Gastrocnemius medialis (tissue), 4 donors: ENCODE results near the gene AIFM2. TPM values are rescaled to one million over a fixed set of nuclear protein-coding genes. Genes with fewer than 3 reads are reported as not detected.
A peak's percentile ranks its signal among the peaks of the same experiment; 100 is the strongest.
"Not testable (repeated sequence)": the region's sequence is repeated elsewhere in the genome, so short reads cannot be mapped to it uniquely, and the experiment has no call there.

ENCODE experiments used
- ATAC-seq, 2 donors: fragments of 150-250 bp; one replicate each; pipeline ENCODE4 v1.9.1; 2016
- DNase-seq, 2 donors: peaks; one replicate each; pipeline ENCODE4 v3.0.0-alpha.2; 2019
- H3K27ac ChIP-seq, 4 donors: fragments of 200-600 bp; sonication (generic); 1 replicate in 1 of 4; 2 replicates in 3 of 4; pipeline ENCODE4 v1.5.1; 2016 to 2018; ENCODE audit warnings: mild to moderate bottlenecking in 2 of 4, moderate library complexity in 1 of 4
- H3K27me3 ChIP-seq, 3 donors: fragments of 200-600 bp; sonication (generic) in 2 of 3; 1 replicate in 1 of 3; 2 replicates in 2 of 3; pipeline versions ENCODE4 v1.5.1 to v1.6.0; 2016 to 2019; ENCODE audit warnings: mild to moderate bottlenecking in 1 of 3, moderate library complexity in 1 of 3
- H3K36me3 ChIP-seq, 2 donors: fragments of 200-600 bp; sonication (generic) in 1 of 2; one replicate each; pipeline ENCODE4 v1.5.1; 2017 to 2018
- H3K4me1 ChIP-seq, 2 donors: fragments of 200-600 bp; sonication (generic) in 1 of 2; one replicate each; pipeline ENCODE4 v1.5.1; 2016 to 2017; ENCODE audit warnings: mild to moderate bottlenecking in 2 of 2
- H3K4me3 ChIP-seq, 4 donors: fragments of 200-600 bp; sonication (generic) in 3 of 4; 1 replicate in 1 of 4; 2 replicates in 3 of 4; pipeline ENCODE4 v1.5.1; 2016 to 2019; ENCODE audit warnings: mild to moderate bottlenecking in 2 of 4
- H3K9me3 ChIP-seq, 3 donors: fragments of 200-600 bp; sonication (generic) in 2 of 3; 1 replicate in 1 of 3; 2 replicates in 2 of 3; pipeline ENCODE4 v1.5.1; 2016 to 2019
- POLR2A ChIP-seq, 2 donors: fragments of 450-650 bp; IDR thresholded peaks; one replicate each; pipeline ENCODE4 v1.6.1; 2017; ENCODE audit warnings: antibody characterized with exemption in 2 of 2, mild to moderate bottlenecking in 2 of 2, moderate library complexity in 2 of 2
- in situ Hi-C, 4 donors: fragments of 200-750 bp; cut with MboI; loops; one replicate each; pipeline versions ENCODE4 v1.15.0 to v1.8.0; 2017; ENCODE audit warnings: low sequenced_read_pairs in 4 of 4
- intact Hi-C: fragments of 100-400 bp; cut with DNase I; formaldehyde crosslinking; loops from one replicate; pipeline ENCODE4 v1.15.1; 2023; ENCODE audit warnings: low total_unique reads
- total RNA-seq, 4 donors: library from RNA; depleted of rRNA; stranded (reverse); fragments of >200 nt; gene quantifications; one replicate each; pipeline versions ENCODE4 v1.1.0 to v1.2.3, GENCODE V29; 2016
- TF ChIP-seq, protein P1 (sequence below), 5 experiments: fragments of 450-650 bp in 3 of 5; fragments of 200-600 bp in 2 of 5; sonication (generic) in 2 of 5; IDR thresholded peaks in 4 of 5; conservative IDR thresholded peaks in 1 of 5; 1 replicate in 4 of 5; 2 replicates in 1 of 5; pipeline ENCODE4 v1.5.1; 2016 to 2019; ENCODE audit warnings: antibody characterized with exemption in 5 of 5, mild to moderate bottlenecking in 3 of 5, moderate library complexity in 3 of 5

Gene AIFM2
- total RNA-seq, 4 donors from 2014 or later = 6.8 to 11.0 (median 9.8) TPM

DNA sequence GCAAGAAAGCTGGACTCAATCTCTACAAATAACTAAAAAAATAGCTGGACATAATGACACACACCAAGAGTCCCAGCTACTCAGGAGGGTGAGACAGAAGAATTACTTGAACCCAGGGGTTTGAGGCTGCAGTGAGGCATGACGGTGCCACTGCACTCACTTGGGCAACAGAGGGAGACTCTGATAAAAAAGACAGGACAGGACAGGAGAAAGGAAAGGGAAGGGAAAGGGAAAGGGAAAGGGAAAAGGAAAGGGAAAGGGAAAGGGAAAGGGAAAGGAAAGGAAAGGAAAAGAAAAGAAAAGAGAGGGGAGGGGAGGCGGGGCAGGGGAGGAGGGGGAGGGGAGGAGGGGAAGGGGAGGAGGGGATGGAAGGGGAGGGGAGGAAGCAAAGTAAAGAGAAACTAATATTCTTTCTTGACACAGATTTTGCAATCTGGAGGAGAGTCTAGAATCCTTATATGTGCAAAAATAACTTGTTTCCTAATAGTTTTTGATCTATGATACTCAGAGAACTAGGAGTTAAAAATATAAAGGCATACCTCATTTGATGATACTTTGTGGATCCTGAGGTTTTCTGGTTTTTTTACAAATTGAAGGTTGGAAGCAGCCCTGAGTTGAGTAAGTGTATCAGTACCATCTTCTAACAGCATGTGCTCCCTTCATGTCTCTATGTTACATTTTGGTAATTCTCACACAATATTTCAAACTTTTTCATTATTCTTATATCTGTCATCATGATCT, 29.7 kb upstream of the AIFM2 start:
- no peak for ATAC-seq
- H3K4me1 ChIP-seq = peaks cover 48% of the 10 kb centered on the region in 2 donors
- TF ChIP-seq, protein P1, sequence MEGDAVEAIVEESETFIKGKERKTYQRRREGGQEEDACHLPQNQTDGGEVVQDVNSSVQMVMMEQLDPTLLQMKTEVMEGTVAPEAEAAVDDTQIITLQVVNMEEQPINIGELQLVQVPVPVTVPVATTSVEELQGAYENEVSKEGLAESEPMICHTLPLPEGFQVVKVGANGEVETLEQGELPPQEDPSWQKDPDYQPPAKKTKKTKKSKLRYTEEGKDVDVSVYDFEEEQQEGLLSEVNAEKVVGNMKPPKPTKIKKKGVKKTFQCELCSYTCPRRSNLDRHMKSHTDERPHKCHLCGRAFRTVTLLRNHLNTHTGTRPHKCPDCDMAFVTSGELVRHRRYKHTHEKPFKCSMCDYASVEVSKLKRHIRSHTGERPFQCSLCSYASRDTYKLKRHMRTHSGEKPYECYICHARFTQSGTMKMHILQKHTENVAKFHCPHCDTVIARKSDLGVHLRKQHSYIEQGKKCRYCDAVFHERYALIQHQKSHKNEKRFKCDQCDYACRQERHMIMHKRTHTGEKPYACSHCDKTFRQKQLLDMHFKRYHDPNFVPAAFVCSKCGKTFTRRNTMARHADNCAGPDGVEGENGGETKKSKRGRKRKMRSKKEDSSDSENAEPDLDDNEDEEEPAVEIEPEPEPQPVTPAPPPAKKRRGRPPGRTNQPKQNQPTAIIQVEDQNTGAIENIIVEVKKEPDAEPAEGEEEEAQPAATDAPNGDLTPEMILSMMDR (IDR thresholded peaks at IDR 0.05 in 4 of 5, conservative IDR thresholded peaks at IDR 0.05 in 1 of 5) = no peak
- TF ChIP-seq POLR2A (IDR thresholded peaks at IDR 0.05) = no peak
- in situ Hi-C loops (no loop called here), intact Hi-C loops (no loop called here)
- H3K4me3 ChIP-seq = no peak overlapping the region
- H3K9me3 ChIP-seq = no peaks in the 10 kb centered on the region
- H3K36me3 ChIP-seq = peaks cover 0 to 26% of the 10 kb centered on the region in 2 donors
- H3K27ac ChIP-seq = peak overlapping the region in 1 of 4 donors; percentile 24
- DNase-seq = no peak
- H3K27me3 ChIP-seq = no peaks in the 10 kb centered on the region

DNA sequence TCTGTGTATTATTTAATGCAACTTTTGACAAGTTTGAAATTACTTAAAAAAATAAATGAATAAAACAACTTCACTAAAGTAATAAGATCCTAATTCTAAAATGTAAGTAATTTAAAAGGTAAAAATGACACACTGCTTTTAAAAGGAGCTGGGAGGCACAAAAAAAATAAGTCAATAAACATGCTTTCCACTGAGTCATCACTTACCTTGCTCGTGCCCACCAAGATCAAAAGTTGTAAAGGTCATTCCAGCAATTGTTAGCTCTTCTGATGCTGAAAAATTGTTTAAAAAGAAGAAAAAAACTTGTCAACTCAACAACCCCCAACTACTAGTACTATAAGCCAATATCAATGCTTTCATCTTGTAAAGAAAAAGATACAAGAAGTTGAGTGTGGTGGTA, 28.2 kb upstream of the AIFM2 start:
- Histone ChIP-seq H3K27me3 (no peaks in the 10 kb centered on the region), H3K4me3 (no peak overlapping the region), H3K27ac (peak overlapping the region in 1 of 4 donors; percentile 24), H3K36me3 (peaks cover 0 to 41% of the 10 kb centered on the region in 2 donors), H3K9me3 (no peaks in the 10 kb centered on the region), H3K4me1 (peaks cover 43 to 44% of the 10 kb centered on the region in 2 donors)
- ATAC-seq (no peak), DNase-seq (no peak)
- intact Hi-C loops = no loop called here
- no peak for TF ChIP-seq POLR2A (IDR thresholded peaks at IDR 0.05)
- TF ChIP-seq, protein P1 (IDR thresholded peaks at IDR 0.05 in 4 of 5, conservative IDR thresholded peaks at IDR 0.05 in 1 of 5) = no peak
- in situ Hi-C loops = no loop called here

DNA sequence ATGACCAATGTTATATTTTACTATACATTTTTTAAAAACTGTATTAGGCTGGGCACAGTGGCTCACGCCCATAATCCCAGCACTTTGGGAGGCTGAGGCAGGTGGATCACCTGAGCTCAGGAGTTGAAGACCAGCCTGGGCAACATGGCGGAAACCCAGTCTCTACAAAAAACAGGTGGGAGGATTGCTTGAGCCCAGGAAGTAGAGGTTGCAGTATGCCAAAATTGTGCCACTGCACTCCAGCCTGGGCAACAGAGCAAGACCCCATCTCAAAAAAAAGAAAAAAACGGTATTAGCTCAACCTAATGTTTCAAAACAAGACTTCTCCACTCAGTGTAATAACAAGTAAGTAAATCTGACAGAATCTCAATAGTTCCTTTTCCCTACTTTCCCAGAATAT, 26.7 kb upstream of the AIFM2 start:
- DNase-seq, ATAC-seq, in situ Hi-C loops, H3K4me3 ChIP-seq, H3K9me3 ChIP-seq, H3K27me3 ChIP-seq, H3K27ac ChIP-seq, intact Hi-C loops: not testable (repeated sequence)
- H3K4me1 ChIP-seq = peaks cover 32 to 37% of the 10 kb centered on the region in 2 donors
- H3K36me3 ChIP-seq = peaks cover 0 to 55% of the 10 kb centered on the region in 2 donors

DNA sequence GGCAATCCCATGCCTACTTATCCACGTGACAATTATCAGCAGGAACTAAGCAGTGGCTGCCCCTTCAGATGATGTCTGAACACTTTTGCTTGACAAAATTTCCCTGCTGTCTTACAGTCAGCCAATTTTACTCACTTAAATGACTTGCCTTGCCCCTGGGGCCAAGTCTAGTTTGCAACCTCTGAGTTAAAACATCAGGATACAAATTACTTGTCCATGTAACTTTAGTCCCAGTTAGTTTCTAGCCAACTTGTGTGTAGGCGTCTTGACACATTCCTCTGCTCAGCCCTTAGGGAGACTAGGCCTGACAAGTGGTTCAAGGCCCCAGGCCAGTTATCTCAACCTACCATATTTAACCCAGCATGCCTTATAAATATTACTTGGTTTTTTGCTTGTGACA, 25.5 kb upstream of the AIFM2 start:
- Histone ChIP-seq H3K27me3 (no peaks in the 10 kb centered on the region), H3K9me3 (no peaks in the 10 kb centered on the region), H3K27ac (peak overlapping the region in 1 of 4 donors; percentile 18), H3K36me3 (peaks cover 0 to 66% of the 10 kb centered on the region in 2 donors), H3K4me3 (no peak overlapping the region), H3K4me1 (peaks cover 21 to 25% of the 10 kb centered on the region in 2 donors)
- ATAC-seq (no peak), DNase-seq (no peak)
- in situ Hi-C loops = no loop called here
- intact Hi-C loops = no loop called here
- TF ChIP-seq, protein P1 (IDR thresholded peaks at IDR 0.05 in 4 of 5, conservative IDR thresholded peaks at IDR 0.05 in 1 of 5) = no peak
- TF ChIP-seq POLR2A (IDR thresholded peaks at IDR 0.05) = no peak

DNA sequence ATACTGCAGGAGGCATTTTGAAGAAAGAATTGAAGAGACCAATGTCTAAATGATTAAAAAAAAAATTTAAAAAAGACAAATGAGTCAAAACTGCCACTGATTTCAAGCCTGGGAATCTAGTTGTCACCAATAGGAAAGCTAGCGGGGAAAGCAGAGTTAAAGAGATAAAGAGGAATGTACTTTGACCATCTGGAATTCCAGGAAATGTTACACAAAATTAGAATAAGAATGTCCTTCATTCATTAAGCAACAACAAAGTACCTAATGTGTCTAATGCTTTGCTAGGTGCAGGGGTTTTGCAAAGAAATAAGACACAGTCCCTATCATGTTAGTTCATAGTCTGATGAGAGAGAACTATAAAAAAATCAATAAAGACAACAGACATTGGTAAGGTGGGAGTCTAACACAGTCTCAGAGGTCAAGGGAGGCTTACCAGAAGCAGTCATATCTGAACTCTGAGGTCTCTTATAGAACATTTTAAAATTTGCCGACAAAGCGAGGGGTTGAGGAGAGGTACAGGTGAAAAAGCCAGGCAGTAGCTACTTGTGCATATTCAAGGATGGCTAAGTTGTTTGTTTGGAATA, 22.7 kb upstream of the AIFM2 start:
- in situ Hi-C loops = no loop called here
- Histone ChIP-seq H3K36me3 (peaks cover 0 to 80% of the 10 kb centered on the region in 2 donors), H3K4me3 (no peak overlapping the region), H3K4me1 (peaks cover 0 to 5% of the 10 kb centered on the region in 2 donors), H3K9me3 (no peaks in the 10 kb centered on the region), H3K27ac (no peak overlapping the region), H3K27me3 (no peaks in the 10 kb centered on the region)
- intact Hi-C loops = no loop called here
- DNase-seq (no peak), ATAC-seq (no peak)
- TF ChIP-seq, protein P1 (IDR thresholded peaks at IDR 0.05 in 4 of 5, conservative IDR thresholded peaks at IDR 0.05 in 1 of 5) = no peak
- no peak for TF ChIP-seq POLR2A (IDR thresholded peaks at IDR 0.05)
